ENCODE measurements around the gene FNDC3B.

FNDC3B gene

GRCh38 chr3:172379372-172379771 is 340.0 kb downstream of the FNDC3B start:
- H3K4me3 ChIP-seq (ENCODE audit: control insufficient read depth in 1 of 7, extremely low read depth in 1 of 7, insufficient read depth in 4 of 7, low read depth in 2 of 7, low read length in 6 of 7) = peak overlapping the region in 1 of 7 experiments; percentile 1
- ChIA-PET POLR2A (no interaction called here), CTCF (interaction anchor here (0.6 kb wide), 1 partner anchor 262 kb away, joined by 3 read pairs; no protein-coding TSS in a partner anchor)
- no peaks in the 10 kb centered on the region for H3K27me3 ChIP-seq (replicated peaks in 2 of 5; ENCODE audit: control insufficient read depth in 4 of 5, insufficient read depth in 5 of 5, low read length in 4 of 5)
- H3K36me3 ChIP-seq (ENCODE audit: control insufficient read depth in 4 of 4, insufficient read depth in 4 of 4, low read length in 3 of 4) = peaks cover 25 to 55% (median 43%) of the 10 kb centered on the region in 4 experiments
- 95% methylated on average over 2 of the region's 2 CpGs for WGBS (ENCODE audit: insufficient coverage)
- H3K27ac ChIP-seq (ENCODE audit: insufficient read depth in 1 of 2, low read depth in 1 of 2, low read length in 2 of 2, poor library complexity in 1 of 2, severe bottlenecking in 2 of 2) = no peak overlapping the region
- DNase-seq = no peak
- no peaks in the 10 kb centered on the region for H3K4me1 ChIP-seq (ENCODE audit: control extremely low read depth in 1 of 4, control insufficient read depth in 4 of 4, insufficient read depth in 4 of 4, low read length in 3 of 4)
- H3K9me3 ChIP-seq (ENCODE audit: control extremely low read depth in 1 of 5, control insufficient read depth in 4 of 5, insufficient read depth in 2 of 5, low read depth in 1 of 5, low read length in 4 of 5) = peaks cover 0 to 31% (median 22%) of the 10 kb centered on the region in 5 experiments

GRCh38 chr3:172380632-172381031 is 341.3 kb downstream of the FNDC3B start:
- WGBS (ENCODE audit: insufficient coverage) = 100% methylated on average over 2 of the region's 2 CpGs
- Histone ChIP-seq H3K4me1 (ENCODE audit: control extremely low read depth in 1 of 4, control insufficient read depth in 4 of 4, insufficient read depth in 4 of 4, low read length in 3 of 4) (no peaks in the 10 kb centered on the region), H3K4me3 (ENCODE audit: control insufficient read depth in 1 of 7, extremely low read depth in 1 of 7, insufficient read depth in 4 of 7, low read depth in 2 of 7, low read length in 6 of 7) (no peak overlapping the region), H3K36me3 (ENCODE audit: control insufficient read depth in 4 of 4, insufficient read depth in 4 of 4, low read length in 3 of 4) (peaks cover 21 to 53% (median 43%) of the 10 kb centered on the region in 4 experiments), H3K27ac (ENCODE audit: insufficient read depth in 1 of 2, low read depth in 1 of 2, low read length in 2 of 2, poor library complexity in 1 of 2, severe bottlenecking in 2 of 2) (no peak overlapping the region), H3K27me3 (replicated peaks in 2 of 5; ENCODE audit: control insufficient read depth in 4 of 5, insufficient read depth in 5 of 5, low read length in 4 of 5) (no peaks in the 10 kb centered on the region), H3K9me3 (ENCODE audit: control extremely low read depth in 1 of 5, control insufficient read depth in 4 of 5, insufficient read depth in 2 of 5, low read depth in 1 of 5, low read length in 4 of 5) (peaks cover 0 to 31% (median 22%) of the 10 kb centered on the region in 5 experiments)
- ChIA-PET POLR2A (no interaction called here), CTCF (interaction anchor here (1.6 kb wide), 1 partner anchor 297 kb away, joined by 3 read pairs; no protein-coding TSS in a partner anchor)
- DNase-seq = no peak

- CTCF ChIA-PET = interaction anchor here (1.6 kb wide), 1 partner anchor 12 kb away, joined by 3 read pairs; no protein-coding TSS in a partner anchor
- Histone ChIP-seq H3K27me3 (replicated peaks in 2 of 5; ENCODE audit: control insufficient read depth in 4 of 5, insufficient read depth in 5 of 5, low read length in 4 of 5) (no peaks in the 10 kb centered on the region), H3K36me3 (ENCODE audit: control insufficient read depth in 4 of 4, insufficient read depth in 4 of 4, low read length in 3 of 4) (peaks cover 17 to 35% (median 29%) of the 10 kb centered on the region in 4 experiments), H3K4me3 (ENCODE audit: control insufficient read depth in 1 of 7, extremely low read depth in 1 of 7, insufficient read depth in 4 of 7, low read depth in 2 of 7, low read length in 6 of 7) (no peak overlapping the region), H3K9me3 (ENCODE audit: control extremely low read depth in 1 of 5, control insufficient read depth in 4 of 5, insufficient read depth in 2 of 5, low read depth in 1 of 5, low read length in 4 of 5) (peaks cover 0 to 27% (median 19%) of the 10 kb centered on the region in 5 experiments), H3K4me1 (ENCODE audit: control extremely low read depth in 1 of 4, control insufficient read depth in 4 of 4, insufficient read depth in 4 of 4, low read length in 3 of 4) (no peaks in the 10 kb centered on the region), H3K27ac (ENCODE audit: insufficient read depth in 1 of 2, low read depth in 1 of 2, low read length in 2 of 2, poor library complexity in 1 of 2, severe bottlenecking in 2 of 2) (no peak overlapping the region)
- POLR2A ChIA-PET = no interaction called here
- 100% methylated on average over 3 of the region's 3 CpGs for WGBS (ENCODE audit: insufficient coverage)
- no peak for DNase-seq
Observed at GRCh38 chr3:172383306-172383796, 344.0 kb downstream of the FNDC3B start.

GRCh38 chr3:172384836-172385235 is 345.5 kb downstream of the FNDC3B start:
- 100% methylated on average over 1 of the region's 3 CpGs for WGBS (ENCODE audit: insufficient coverage)
- CTCF ChIA-PET = no interaction called here
- H3K4me3 ChIP-seq (ENCODE audit: control insufficient read depth in 1 of 7, extremely low read depth in 1 of 7, insufficient read depth in 4 of 7, low read depth in 2 of 7, low read length in 6 of 7) = no peak overlapping the region

GRCh38 chr3:172387728-172388127 is 348.4 kb downstream of the FNDC3B start:
- H3K9me3 ChIP-seq (ENCODE audit: control extremely low read depth in 1 of 5, control insufficient read depth in 4 of 5, insufficient read depth in 2 of 5, low read depth in 1 of 5, low read length in 4 of 5) = no peaks in the 10 kb centered on the region
- H3K4me3 ChIP-seq (ENCODE audit: control insufficient read depth in 1 of 7, extremely low read depth in 1 of 7, insufficient read depth in 4 of 7, low read depth in 2 of 7, low read length in 6 of 7) = no peak overlapping the region
- CTCF ChIA-PET = no interaction called here
- H3K27ac ChIP-seq (ENCODE audit: insufficient read depth in 1 of 2, low read depth in 1 of 2, low read length in 2 of 2, poor library complexity in 1 of 2, severe bottlenecking in 2 of 2) = no peak overlapping the region
- peaks cover 0 to 10% (median 1%) of the 10 kb centered on the region in 4 experiments for H3K36me3 ChIP-seq (ENCODE audit: control insufficient read depth in 4 of 4, insufficient read depth in 4 of 4, low read length in 3 of 4)
- no peaks in the 10 kb centered on the region for H3K27me3 ChIP-seq (replicated peaks in 2 of 5; ENCODE audit: control insufficient read depth in 4 of 5, insufficient read depth in 5 of 5, low read length in 4 of 5)
- 100% methylated on average over 3 of the region's 4 CpGs for WGBS (ENCODE audit: insufficient coverage)
- H3K4me1 ChIP-seq (ENCODE audit: control extremely low read depth in 1 of 4, control insufficient read depth in 4 of 4, insufficient read depth in 4 of 4, low read length in 3 of 4) = peaks cover 4 to 16% (median 8%) of the 10 kb centered on the region in 4 experiments
- DNase-seq = no peak
- POLR2A ChIA-PET = no interaction called here

More at GRCh38 chr3:172384836-172385235, 345.5 kb downstream of the FNDC3B start:
- no peak for DNase-seq
- POLR2A ChIA-PET = no interaction called here
- Histone ChIP-seq H3K27ac (ENCODE audit: insufficient read depth in 1 of 2, low read depth in 1 of 2, low read length in 2 of 2, poor library complexity in 1 of 2, severe bottlenecking in 2 of 2) (no peak overlapping the region), H3K9me3 (ENCODE audit: control extremely low read depth in 1 of 5, control insufficient read depth in 4 of 5, insufficient read depth in 2 of 5, low read depth in 1 of 5, low read length in 4 of 5) (peaks cover 0 to 12% (median 5%) of the 10 kb centered on the region in 5 experiments), H3K27me3 (replicated peaks in 2 of 5; ENCODE audit: control insufficient read depth in 4 of 5, insufficient read depth in 5 of 5, low read length in 4 of 5) (no peaks in the 10 kb centered on the region), H3K36me3 (ENCODE audit: control insufficient read depth in 4 of 4, insufficient read depth in 4 of 4, low read length in 3 of 4) (peaks cover 6 to 20% (median 14%) of the 10 kb centered on the region in 4 experiments), H3K4me1 (ENCODE audit: control extremely low read depth in 1 of 4, control insufficient read depth in 4 of 4, insufficient read depth in 4 of 4, low read length in 3 of 4) (no peaks in the 10 kb centered on the region)

- Histone ChIP-seq H3K27ac (ENCODE audit: insufficient read depth in 1 of 2, low read depth in 1 of 2, low read length in 2 of 2, poor library complexity in 1 of 2, severe bottlenecking in 2 of 2) (no peak overlapping the region), H3K9me3 (ENCODE audit: control extremely low read depth in 1 of 5, control insufficient read depth in 4 of 5, insufficient read depth in 2 of 5, low read depth in 1 of 5, low read length in 4 of 5) (no peaks in the 10 kb centered on the region), H3K36me3 (ENCODE audit: control insufficient read depth in 4 of 4, insufficient read depth in 4 of 4, low read length in 3 of 4) (peaks cover 0 to 10% (median 1%) of the 10 kb centered on the region in 4 experiments), H3K4me1 (ENCODE audit: control extremely low read depth in 1 of 4, control insufficient read depth in 4 of 4, insufficient read depth in 4 of 4, low read length in 3 of 4) (peaks cover 4 to 16% (median 8%) of the 10 kb centered on the region in 4 experiments), H3K4me3 (ENCODE audit: control insufficient read depth in 1 of 7, extremely low read depth in 1 of 7, insufficient read depth in 4 of 7, low read depth in 2 of 7, low read length in 6 of 7) (no peak overlapping the region), H3K27me3 (replicated peaks in 2 of 5; ENCODE audit: control insufficient read depth in 4 of 5, insufficient read depth in 5 of 5, low read length in 4 of 5) (no peaks in the 10 kb centered on the region)
- WGBS (ENCODE audit: insufficient coverage) = 100% methylated on average over 5 of the region's 10 CpGs
- DNase-seq = no peak
- ChIA-PET CTCF (no interaction called here), POLR2A (no interaction called here)
Observed at GRCh38 chr3:172388412-172389078, 349.2 kb downstream of the FNDC3B start.

- POLR2A ChIA-PET = no interaction called here
- CTCF ChIA-PET = interaction anchor here (1.4 kb wide), 1 partner anchor 276 kb away, joined by 3 read pairs; no protein-coding TSS in a partner anchor
- Histone ChIP-seq H3K27me3 (replicated peaks in 2 of 5; ENCODE audit: control insufficient read depth in 4 of 5, insufficient read depth in 5 of 5, low read length in 4 of 5) (no peaks in the 10 kb centered on the region), H3K27ac (ENCODE audit: insufficient read depth in 1 of 2, low read depth in 1 of 2, low read length in 2 of 2, poor library complexity in 1 of 2, severe bottlenecking in 2 of 2) (peak overlapping the region in 1 of 2 experiments; percentile 43), H3K9me3 (ENCODE audit: control extremely low read depth in 1 of 5, control insufficient read depth in 4 of 5, insufficient read depth in 2 of 5, low read depth in 1 of 5, low read length in 4 of 5) (no peaks in the 10 kb centered on the region), H3K36me3 (ENCODE audit: control insufficient read depth in 4 of 4, insufficient read depth in 4 of 4, low read length in 3 of 4) (peaks cover 0 to 8% (median 3%) of the 10 kb centered on the region in 4 experiments), H3K4me3 (ENCODE audit: control insufficient read depth in 1 of 7, extremely low read depth in 1 of 7, insufficient read depth in 4 of 7, low read depth in 2 of 7, low read length in 6 of 7) (peak overlapping the region in 1 of 7 experiments; percentile 6), H3K4me1 (ENCODE audit: control extremely low read depth in 1 of 4, control insufficient read depth in 4 of 4, insufficient read depth in 4 of 4, low read length in 3 of 4) (peaks cover 4 to 16% (median 8%) of the 10 kb centered on the region in 4 experiments)
- no peak for DNase-seq
- 90% methylated on average over 4 of the region's 5 CpGs for WGBS (ENCODE audit: insufficient coverage)
Observed at GRCh38 chr3:172390792-172391191, 351.4 kb downstream of the FNDC3B start.
